ENCODE results near the gene PRLHR.

- TF ChIP-seq CTCF (conservative IDR thresholded peaks at IDR 0.05; ENCODE audit: low read depth, low read length) (peak; percentile 68), EZH2 (IDR thresholded peaks at IDR 0.05; ENCODE audit: borderline replicate concordance, low read depth, low read length, poor library complexity, severe bottlenecking) (no peak)
Measured at GRCh38 chr10:118568327-118568848, 27.1 kb downstream of the PRLHR start.

Data from A673 (cell line).